ENCODE results near the gene MMP24OS.

Gene MMP24OS

DNA sequence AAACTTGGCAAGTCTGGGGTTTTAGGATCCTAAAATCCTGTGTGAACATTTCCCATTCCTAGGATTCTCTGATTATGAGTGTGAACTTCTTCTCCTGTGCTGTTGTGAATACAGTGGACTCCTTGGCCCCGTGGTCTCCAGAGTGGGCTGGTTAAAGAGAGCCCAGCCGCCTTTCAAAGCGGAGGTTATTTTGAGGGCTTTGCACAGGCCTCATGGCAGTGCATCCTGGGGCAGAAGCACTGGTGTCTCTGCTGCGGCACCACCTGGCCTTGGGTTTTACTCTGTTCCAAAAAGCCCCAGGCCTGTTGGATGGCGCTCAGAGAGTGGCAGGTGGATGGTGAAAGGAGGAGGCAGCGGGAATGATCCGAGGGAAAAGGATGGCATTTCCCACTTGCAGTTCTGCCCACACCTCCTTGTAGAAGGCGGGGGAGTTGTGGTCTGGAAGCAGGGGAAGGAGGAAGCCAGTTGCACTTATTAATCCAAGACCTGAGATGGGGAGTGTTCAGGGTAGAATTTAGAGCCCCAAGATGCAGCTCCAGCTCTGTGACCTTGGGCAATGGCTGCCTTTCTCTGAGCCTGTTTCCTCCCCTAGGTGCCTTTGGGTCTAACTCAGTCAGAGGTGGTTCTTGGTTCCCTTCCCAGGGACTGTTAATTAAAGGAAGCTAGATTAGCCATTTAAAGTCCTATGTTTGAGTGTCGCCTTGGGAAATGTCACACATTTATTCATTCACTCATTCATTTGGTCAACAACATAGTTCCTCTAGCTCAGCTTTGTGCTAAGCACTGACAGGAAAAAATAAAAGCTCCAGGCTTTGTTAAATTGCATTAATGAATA lies 29.1 kb downstream of the MMP24OS start:
- no peak for DNase-seq (ENCODE audit: low read depth)

DNA sequence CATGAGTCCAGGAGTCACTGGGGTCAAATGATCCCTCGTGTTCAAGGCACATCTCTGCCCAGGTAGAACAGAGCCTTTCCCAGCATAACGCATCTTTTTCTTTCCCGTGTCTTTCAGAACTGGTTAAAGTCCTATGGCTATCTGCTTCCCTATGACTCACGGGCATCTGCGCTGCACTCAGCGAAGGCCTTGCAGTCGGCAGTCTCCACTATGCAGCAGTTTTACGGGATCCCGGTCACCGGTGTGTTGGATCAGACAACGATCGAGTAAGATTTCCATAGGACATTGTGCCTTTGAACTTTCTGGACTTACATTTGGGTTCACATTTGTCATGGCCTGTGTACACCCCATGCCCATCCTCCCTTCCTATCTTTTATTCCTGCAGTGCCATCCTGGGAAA lies 31.2 kb downstream of the MMP24OS start:
- DNase-seq (ENCODE audit: low read depth): no peak

- no peak for DNase-seq (ENCODE audit: low read depth)
Observed at GRCh38 chr20:35243986-35244385, 33.9 kb downstream of the MMP24OS start.

DNA sequence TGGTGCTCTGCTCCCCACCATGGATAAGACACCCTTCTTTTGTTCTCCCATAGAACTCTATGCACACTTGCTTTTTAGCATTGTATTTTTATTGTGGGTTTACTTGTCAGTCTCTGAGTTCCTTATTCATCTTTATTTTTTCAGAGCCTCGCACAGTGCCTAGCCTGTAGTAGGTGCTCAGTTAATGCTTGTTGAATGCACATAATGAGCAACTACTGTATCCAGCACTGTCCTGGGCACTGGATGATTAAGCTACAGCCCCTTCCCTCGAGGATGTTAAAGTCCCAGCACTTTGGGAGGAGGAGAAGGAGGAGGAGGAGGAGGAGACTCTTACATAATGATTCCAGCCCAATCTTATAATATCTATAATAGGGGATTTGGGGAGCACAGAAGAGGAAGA lies 34.6 kb downstream of the MMP24OS start:
- no peak for DNase-seq (ENCODE audit: low read depth)

- no peak for DNase-seq (ENCODE audit: low read depth)
Observed at GRCh38 chr20:35240811-35241293, 37.1 kb downstream of the MMP24OS start.

- DNase-seq (ENCODE audit: low read depth): no peak
Observed at GRCh38 chr20:35240083-35240810, 37.7 kb downstream of the MMP24OS start.

DNA sequence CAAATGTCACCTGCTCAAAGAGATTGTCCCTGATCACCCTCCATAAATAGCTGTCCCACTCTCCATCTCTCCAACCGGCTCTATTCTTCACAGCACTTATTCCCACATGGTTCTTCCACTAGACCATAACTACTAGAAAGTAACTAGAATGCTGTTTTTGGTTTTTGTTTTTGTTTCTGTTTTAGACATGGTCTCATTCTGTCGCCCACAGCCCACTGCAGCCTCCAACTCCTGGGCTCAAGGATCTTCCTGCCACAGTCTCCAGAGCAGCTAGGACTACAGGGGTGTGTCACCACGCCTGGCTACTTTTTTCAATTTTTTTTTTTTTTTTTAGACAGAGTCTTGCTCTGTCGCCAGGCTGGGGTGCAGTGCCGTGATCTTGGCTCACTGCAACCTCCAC lies 39.2 kb downstream of the MMP24OS start:
- DNase-seq (ENCODE audit: low read depth): no peak

DNA sequence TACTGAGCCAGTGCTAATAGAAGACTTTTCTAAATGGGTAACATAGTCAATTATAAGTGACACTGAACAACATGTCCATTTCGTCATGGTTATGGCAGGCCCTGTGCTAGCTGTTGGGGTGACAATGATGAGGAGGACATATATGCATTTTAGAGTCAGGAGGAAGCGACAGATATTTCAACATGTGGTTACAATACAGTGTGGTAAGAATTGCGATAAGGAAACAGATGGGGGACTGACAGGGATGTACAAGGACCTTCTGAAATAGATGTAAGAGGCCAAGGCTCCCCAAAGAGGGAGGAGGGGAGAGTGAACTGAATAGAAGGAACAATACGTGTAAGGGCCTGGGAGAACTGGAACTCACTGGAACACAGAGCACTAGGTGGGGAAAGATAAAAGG lies 39.8 kb downstream of the MMP24OS start:
- DNase-seq (ENCODE audit: low read depth): no peak

GRCh38 chr20:35237486-35237885 lies 40.4 kb downstream of the MMP24OS start:
- DNase-seq (ENCODE audit: low read depth): no peak

- DNase-seq (ENCODE audit: low read depth): no peak
Observed at GRCh38 chr20:35235881-35236280, 42.0 kb downstream of the MMP24OS start.

- DNase-seq (ENCODE audit: low read depth): no peak
Observed at GRCh38 chr20:35232575-35232974, 45.3 kb downstream of the MMP24OS start.

- no peak for DNase-seq (ENCODE audit: low read depth)
Observed at GRCh38 chr20:35226884-35227681, 50.8 kb downstream of the MMP24OS start.
